OCI-LY1 (cell line): ENCODE results near the gene SPATS2L.

Experiments used
- CTCF ChIP-seq: fragments of 200-600 bp; sonication (generic), shearing (Covaris generic); IDR thresholded peaks from 2 replicates; pipeline ENCODE4 v1.5.1; 2017; ENCODE audit warnings: mild to moderate bottlenecking, antibody characterized with exemption, low read length, moderate library complexity, mixed read lengths
- EZH2 ChIP-seq: fragments of 200-600 bp; sonication (generic), shearing (Covaris generic); IDR thresholded peaks from 2 replicates; pipeline ENCODE4 v1.8.0; 2017; ENCODE audit warnings: borderline replicate concordance, mixed run types, mild to moderate bottlenecking, antibody characterized with exemption, low read length, moderate library complexity, mixed read lengths

GRCh38 chr2:200393191-200393590, 86.7 kb downstream of the SPATS2L start:
- no peak for TF ChIP-seq CTCF
- no peak for TF ChIP-seq EZH2
